Ectodermal cell (in vitro differentiated cells): Measurements from ENCODE around the gene KCNA2.

ENCODE experiments used
- H3K27ac ChIP-seq: 2 replicates; pipeline ENCODE4 v1.7.0; 2013; ENCODE audit warnings: mild to moderate bottlenecking, low read depth, low read length; ENCODE audit not compliant: insufficient read depth, poor library complexity, severe bottlenecking
- H3K27me3 ChIP-seq: 2 replicates; pipeline ENCODE4 v1.7.0; 2013; ENCODE audit warnings: mild to moderate bottlenecking, low read length; ENCODE audit not compliant: insufficient read depth, control insufficient read depth, poor library complexity, severe bottlenecking
- H3K36me3 ChIP-seq: one replicate; pipeline ENCODE4 v1.7.0; 2013; ENCODE audit warnings: low read length; ENCODE audit not compliant: control insufficient read depth, insufficient read depth
- H3K4me1 ChIP-seq: one replicate; pipeline ENCODE4 v1.7.0; 2013; ENCODE audit warnings: low read length; ENCODE audit not compliant: control insufficient read depth, insufficient read depth
- H3K4me3 ChIP-seq: 2 replicates; pipeline ENCODE4 v1.7.0; 2013; ENCODE audit warnings: low read depth, low read length, control low read depth; ENCODE audit not compliant: insufficient read depth
- H3K9me3 ChIP-seq: 2 replicates; pipeline ENCODE4 v1.7.0; 2013; ENCODE audit warnings: mild to moderate bottlenecking, low read length, moderate library complexity; ENCODE audit not compliant: control insufficient read depth
- WGBS, 2 experiments: methylation state at CpG; one replicate each; pipeline ENCODE4 v1.1.7; 2013; ENCODE audit warnings: missing lambda C conversion rate in 2 of 2; 5-methylcytosine and 5-hydroxymethylcytosine counted together

KCNA2 gene

GRCh38 chr1:110615548-110616130 is 9.5 kb upstream of the KCNA2 start:
- no peak overlapping the region for H3K27ac ChIP-seq
- H3K4me1 ChIP-seq: no peaks in the 10 kb centered on the region
- 31% methylated on average over 9 of the region's 9 CpGs for WGBS, 2 experiments
- H3K4me3 ChIP-seq: no peak overlapping the region
- no peaks in the 10 kb centered on the region for H3K36me3 ChIP-seq
- H3K9me3 ChIP-seq: no peaks in the 10 kb centered on the region
- peaks cover 56% of the 10 kb centered on the region for H3K27me3 ChIP-seq

GRCh38 chr1:110612060-110612745 is 6.0 kb upstream of the KCNA2 start:
- peaks cover 76% of the 10 kb centered on the region for H3K27me3 ChIP-seq

GRCh38 chr1:110610696-110611286 is 4.6 kb upstream of the KCNA2 start:
- no peaks in the 10 kb centered on the region for H3K9me3 ChIP-seq
- no peak overlapping the region for H3K4me3 ChIP-seq
- peaks cover 2% of the 10 kb centered on the region for H3K4me1 ChIP-seq
- no peak overlapping the region for H3K27ac ChIP-seq
- H3K27me3 ChIP-seq: peaks cover 76% of the 10 kb centered on the region
- no peaks in the 10 kb centered on the region for H3K36me3 ChIP-seq
- 76 to 89% methylated on average over 4 of the region's 4 CpGs for WGBS, 2 experiments

More at GRCh38 chr1:110612060-110612745, 6.0 kb upstream of the KCNA2 start:
- H3K27ac ChIP-seq: no peak overlapping the region
- no peaks in the 10 kb centered on the region for H3K36me3 ChIP-seq
- WGBS, 2 experiments: 84 to 86% methylated on average over 10 of the region's 10 CpGs
- no peak overlapping the region for H3K4me3 ChIP-seq
- H3K4me1 ChIP-seq: no peaks in the 10 kb centered on the region
- H3K9me3 ChIP-seq: no peaks in the 10 kb centered on the region

- Histone ChIP-seq H3K27ac (no peak overlapping the region), H3K4me3 (no peak overlapping the region), H3K9me3 (no peaks in the 10 kb centered on the region), H3K4me1 (peaks cover 9% of the 10 kb centered on the region), H3K27me3 (peaks cover 77% of the 10 kb centered on the region), H3K36me3 (no peaks in the 10 kb centered on the region)
Observed at GRCh38 chr1:110610084-110610483, 3.9 kb upstream of the KCNA2 start.

GRCh38 chr1:110608247-110608646 is 2.1 kb upstream of the KCNA2 start:
- 34 to 37% methylated on average over 13 of the region's 13 CpGs for WGBS, 2 experiments
- Histone ChIP-seq H3K4me3 (no peak overlapping the region), H3K27ac (no peak overlapping the region), H3K36me3 (no peaks in the 10 kb centered on the region), H3K9me3 (no peaks in the 10 kb centered on the region), H3K27me3 (peaks cover 78% of the 10 kb centered on the region), H3K4me1 (peaks cover 10% of the 10 kb centered on the region)

GRCh38 chr1:110607536-110608230 is 1.5 kb upstream of the KCNA2 start:
- 3 to 4% methylated on average over 28 of the region's 28 CpGs for WGBS, 2 experiments
- H3K27me3 ChIP-seq: peaks cover 78% of the 10 kb centered on the region
- H3K27ac ChIP-seq: no peak overlapping the region
- H3K4me3 ChIP-seq: peak overlapping the region; percentile 13
- H3K9me3 ChIP-seq: no peaks in the 10 kb centered on the region
- H3K36me3 ChIP-seq: no peaks in the 10 kb centered on the region
- H3K4me1 ChIP-seq: peaks cover 10% of the 10 kb centered on the region

- no peaks in the 10 kb centered on the region for H3K9me3 ChIP-seq
- H3K27ac ChIP-seq: no peak overlapping the region
- no peaks in the 10 kb centered on the region for H3K36me3 ChIP-seq
- WGBS, 2 experiments: 0 to 1% methylated on average over 94 of the region's 94 CpGs
- peaks cover 10% of the 10 kb centered on the region for H3K4me1 ChIP-seq
- H3K27me3 ChIP-seq: peaks cover 71% of the 10 kb centered on the region
- H3K4me3 ChIP-seq: peak overlapping the region; percentile 29
Observed at GRCh38 chr1:110606657-110607535, 738 bp upstream of the KCNA2 start.

GRCh38 chr1:110605446-110605845 is 712 bp downstream of the KCNA2 start:
- H3K27ac ChIP-seq: no peak overlapping the region
- 79 to 81% methylated on average over 6 of the region's 6 CpGs for WGBS, 2 experiments

GRCh38 chr1:110604586-110605148 is 1.5 kb downstream of the KCNA2 start:
- Histone ChIP-seq H3K4me3 (no peak overlapping the region), H3K27ac (no peak overlapping the region), H3K36me3 (no peaks in the 10 kb centered on the region), H3K4me1 (peaks cover 10% of the 10 kb centered on the region), H3K27me3 (peaks cover 58% of the 10 kb centered on the region), H3K9me3 (no peaks in the 10 kb centered on the region)
- 93 to 96% methylated on average over 9 of the region's 9 CpGs for WGBS, 2 experiments

More at GRCh38 chr1:110605446-110605845, 712 bp downstream of the KCNA2 start:
- Histone ChIP-seq H3K4me3 (peak overlapping the region; percentile 29), H3K4me1 (peaks cover 10% of the 10 kb centered on the region), H3K27me3 (peaks cover 66% of the 10 kb centered on the region), H3K9me3 (no peaks in the 10 kb centered on the region), H3K36me3 (no peaks in the 10 kb centered on the region)
